GM18505 (cell line): ENCODE measurements around the gene AMDHD2.
"Not testable (repeated sequence)": the region's sequence is repeated elsewhere in the genome, so short reads cannot be mapped to it uniquely, and the experiment has no call there.

Source experiments
- ATAC-seq: cut with Tn5 transposase; IDR thresholded peaks from one replicate; pipeline ENCODE4 v1.9.1; 2021; ENCODE audit not compliant: unreplicated experiment
- POLR2A ChIP-seq: IDR thresholded peaks from 4 replicates; pipeline ENCODE4 v1.6.1; 2011; ENCODE audit warnings: borderline replicate concordance; ENCODE audit not compliant: insufficient read depth, insufficient read length; ENCODE audit errors: extremely low read depth

Gene AMDHD2

DNA sequence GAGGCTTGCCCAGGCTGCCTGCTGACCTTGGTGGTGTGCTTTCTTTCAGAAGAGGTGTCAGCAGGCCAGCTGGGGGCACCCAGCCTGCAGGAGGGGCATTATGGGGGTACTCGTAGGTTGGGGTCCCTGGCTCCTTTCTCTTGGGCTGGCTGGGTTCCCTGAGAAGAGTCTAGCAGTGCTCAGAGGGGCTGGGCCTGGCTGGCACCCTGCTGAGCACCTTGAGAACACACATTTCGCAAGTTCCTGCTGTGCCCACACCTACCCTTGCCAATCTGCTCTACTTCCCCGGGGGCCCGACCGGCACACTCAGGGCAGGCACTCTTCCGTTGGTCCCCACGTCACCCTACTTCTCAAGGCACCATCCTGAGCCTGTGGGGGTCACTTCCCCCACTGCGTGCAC lies 6.0 kb downstream of the AMDHD2 start:
- ATAC-seq, result no peak

DNA sequence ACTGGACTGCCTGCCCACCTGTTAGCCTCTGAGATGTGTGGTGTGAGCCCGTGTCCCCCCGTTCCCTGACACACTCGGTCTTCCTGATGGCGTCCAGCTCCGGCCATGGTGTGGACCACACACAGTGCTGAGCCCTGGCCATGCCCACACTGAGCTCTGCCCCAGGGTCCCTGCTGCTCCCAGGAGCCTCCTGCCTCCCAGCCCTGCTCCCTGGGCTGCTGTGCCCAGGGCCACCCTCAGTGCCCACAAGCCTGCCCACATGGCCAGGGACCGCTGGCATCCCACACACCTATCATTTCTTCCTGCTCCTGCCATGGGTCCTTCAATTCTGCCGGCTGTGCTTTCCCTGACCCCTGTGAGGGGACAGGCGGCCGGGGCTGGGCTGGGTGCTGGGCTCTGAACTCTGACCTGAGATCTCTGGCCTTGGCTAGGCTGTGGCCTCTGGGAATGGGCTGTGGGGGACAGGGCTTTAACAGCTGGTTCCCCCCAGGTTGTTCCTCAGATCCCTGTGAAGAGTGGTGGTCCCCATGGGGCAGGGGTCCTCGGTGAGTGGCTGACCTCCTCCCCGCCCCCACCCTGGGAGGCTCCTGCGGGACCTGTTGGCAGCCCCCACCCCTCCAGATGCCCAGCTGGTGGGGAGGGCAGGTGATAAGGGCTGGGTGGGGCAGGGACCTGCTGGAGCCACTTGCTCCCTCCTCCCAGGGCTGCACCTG lies 7.1 kb downstream of the AMDHD2 start:
- TF ChIP-seq POLR2A, result no peak
- ATAC-seq, result no peak

More for the DNA sequence above, 6.0 kb downstream of the AMDHD2 start:
- no peak for TF ChIP-seq POLR2A

GRCh38 chr16:2527784-2528100 lies 7.6 kb downstream of the AMDHD2 start:
- no peak for TF ChIP-seq POLR2A
- no peak for ATAC-seq

GRCh38 chr16:2528161-2529060 lies 8.2 kb downstream of the AMDHD2 start:
- no peak for ATAC-seq
- TF ChIP-seq POLR2A, result no peak

DNA sequence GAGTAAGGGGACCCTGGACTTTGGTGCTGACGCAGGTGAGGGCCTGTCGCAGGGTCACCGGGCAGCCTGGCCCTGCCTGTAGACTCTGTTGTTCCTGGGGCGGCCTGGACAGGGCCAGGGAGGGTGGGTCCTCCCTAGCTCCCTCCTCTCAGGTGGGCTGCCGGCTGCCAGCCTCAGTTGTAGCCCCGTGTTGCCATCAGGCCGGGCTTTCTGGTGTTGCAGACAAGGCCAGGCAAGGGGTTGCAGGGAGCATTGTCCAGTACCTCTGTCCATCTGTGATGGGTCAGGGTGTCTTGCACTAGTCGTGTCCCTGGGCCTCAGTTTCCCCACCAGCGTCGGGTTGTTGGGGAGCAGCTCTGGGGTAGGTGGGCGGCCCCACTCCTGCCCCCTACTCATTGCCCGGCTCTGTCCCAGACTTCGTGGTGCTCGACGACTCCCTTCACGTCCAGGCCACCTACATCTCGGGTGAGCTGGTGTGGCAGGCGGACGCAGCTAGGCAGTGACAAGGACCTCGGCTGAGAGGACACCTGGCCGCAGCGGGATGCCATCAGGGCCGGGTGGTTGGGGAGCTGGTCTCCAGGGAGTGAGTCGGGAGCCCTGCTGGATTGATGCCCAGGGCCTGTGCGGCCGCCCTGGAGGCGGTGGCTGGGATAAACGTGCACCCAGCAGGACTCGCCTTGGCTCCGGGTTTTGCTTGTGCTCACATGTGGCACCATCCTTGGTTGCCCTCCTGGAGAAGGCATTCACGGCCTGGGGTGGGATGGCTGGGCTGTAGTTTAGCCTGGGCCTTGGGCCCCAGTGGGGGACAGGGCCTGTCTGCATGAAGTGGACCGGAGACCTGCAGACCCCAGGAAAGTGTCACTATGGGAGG lies 9.1 kb downstream of the AMDHD2 start:
- no peak for TF ChIP-seq POLR2A
- ATAC-seq, result no peak

DNA sequence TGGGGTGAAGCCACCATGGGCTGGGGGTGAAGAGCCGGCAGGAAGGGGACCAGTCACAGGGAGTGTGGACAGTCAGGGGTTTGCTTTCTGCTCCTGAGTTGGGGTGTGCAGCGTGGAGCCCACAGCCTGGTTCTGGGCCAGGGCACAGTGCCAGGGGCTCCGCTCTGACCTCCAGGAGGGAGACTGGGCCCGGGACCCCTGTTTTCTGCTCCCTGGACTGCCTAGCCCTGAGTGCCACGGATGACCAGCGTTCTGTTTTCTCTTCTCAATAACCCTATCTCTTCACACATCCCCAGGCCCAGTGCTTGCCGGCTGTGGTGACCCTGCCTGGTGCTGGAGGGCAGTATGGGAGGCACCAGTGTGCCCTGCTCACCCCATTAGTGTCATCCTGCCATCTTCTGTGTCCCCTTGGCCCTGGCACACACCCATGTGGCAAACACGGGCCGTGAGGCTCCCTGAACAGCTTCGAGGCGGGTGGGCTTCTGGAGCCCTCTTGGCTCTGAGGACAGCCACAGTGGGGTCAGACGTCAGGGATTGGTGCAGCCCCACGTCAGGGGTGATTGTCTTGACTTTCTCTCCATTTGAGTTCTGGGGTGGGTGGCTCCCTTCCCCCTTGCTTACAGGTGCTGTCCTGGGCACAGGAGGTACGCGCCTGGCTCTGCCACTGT lies 9.9 kb downstream of the AMDHD2 start:
- ATAC-seq, result no peak
- no peak for TF ChIP-seq POLR2A

GRCh38 chr16:2530629-2531318 lies 10.6 kb downstream of the AMDHD2 start:
- no peak for TF ChIP-seq POLR2A
- ATAC-seq, result no peak

DNA sequence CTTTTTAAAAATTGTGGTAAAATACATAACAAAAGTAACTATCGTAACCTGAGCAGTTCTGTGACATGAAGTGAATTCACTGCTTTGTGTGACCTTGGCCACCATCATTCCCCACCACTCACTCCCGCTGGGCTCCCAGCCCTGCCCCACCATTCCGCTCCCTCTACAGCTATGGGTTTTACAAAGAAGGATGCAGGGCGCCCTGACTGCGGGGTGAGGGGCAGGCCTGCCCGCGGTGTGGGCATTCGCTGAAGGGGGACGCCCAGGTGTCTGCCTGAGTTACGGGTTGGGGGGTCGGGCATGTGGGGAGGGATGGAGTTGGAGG lies 11.2 kb downstream of the AMDHD2 start, which contains the start of gene CEMP1:
TSS of gene CEMP1 (minus strand) at position 38 of the 325 bp plus-strand sequence. CDS start 335 bp downstream, outside the sequence.
- TF ChIP-seq POLR2A, result no peak
- no peak for ATAC-seq

DNA sequence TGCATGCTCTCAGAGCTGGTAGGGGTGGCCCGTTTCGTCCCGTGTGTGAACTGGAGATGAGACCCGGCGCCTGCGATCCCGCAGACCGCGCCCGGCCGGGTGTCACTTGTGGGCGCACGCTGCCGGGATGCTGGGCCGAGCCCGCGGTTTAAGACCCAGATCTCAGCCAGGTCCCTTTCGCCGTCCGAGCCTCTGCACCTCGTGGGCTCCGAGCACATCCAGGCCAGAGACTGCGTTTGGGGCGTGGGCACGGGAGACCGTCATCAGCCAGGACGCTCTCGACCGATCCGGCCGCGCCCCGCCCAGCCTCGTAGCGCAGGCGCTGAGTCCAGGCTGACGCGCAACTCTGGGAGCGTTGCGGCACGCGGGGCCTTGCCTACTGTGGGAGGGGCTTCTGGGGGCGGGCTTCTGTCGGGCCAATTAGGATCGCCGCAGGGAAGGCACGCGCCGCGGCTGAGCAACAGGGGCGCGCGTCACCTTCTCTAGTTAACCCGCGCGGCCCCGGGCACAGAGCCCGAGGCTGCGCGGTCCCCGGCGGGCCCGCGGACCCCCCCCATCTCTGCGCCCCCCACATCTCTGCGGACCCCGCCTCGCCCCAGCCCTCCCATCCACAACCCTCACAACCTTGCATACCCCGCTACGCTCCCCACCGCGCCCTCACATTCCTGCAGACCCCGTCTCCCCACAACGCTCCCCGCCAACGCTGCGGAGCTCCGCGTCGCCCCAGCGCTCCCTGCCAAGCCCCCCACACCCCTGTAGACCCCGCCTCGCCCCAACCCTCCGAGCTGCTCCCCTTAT lies 11.7 kb downstream of the AMDHD2 start:
- ATAC-seq, result peak; percentile 78
- TF ChIP-seq POLR2A, result peak; percentile 70

- TF ChIP-seq POLR2A, result peak; percentile 28
- ATAC-seq, result no peak
Observed at GRCh38 chr16:2532494-2533141, 12.4 kb downstream of the AMDHD2 start.

- not testable (repeated sequence) for ATAC-seq
Observed at GRCh38 chr16:2533142-2533755, 13.1 kb downstream of the AMDHD2 start.
